ENCODE measurements around the gene RNMT.

RNMT gene

GRCh38 chr18:13758622-13759021 lies 32.1 kb downstream of the RNMT start:
- Histone ChIP-seq H3K4me1 (no peaks in the 10 kb centered on the region), H3K9me3 (peaks cover 0 to 8% (median 0%) of the 10 kb centered on the region in 3 donors), H3K36me3 (peaks cover 71 to 85% (median 83%) of the 10 kb centered on the region in 3 donors), H3K4me3 (no peak overlapping the region), H3K27me3 (no peaks in the 10 kb centered on the region), H3K27ac (no peak overlapping the region)
- DNase-seq: no peak
- intact Hi-C loops (cut with DNase I; ENCODE audit: low total_unique reads): no loop called here
- TF ChIP-seq CTCF (IDR thresholded peaks at IDR 0.05): no peak

DNA sequence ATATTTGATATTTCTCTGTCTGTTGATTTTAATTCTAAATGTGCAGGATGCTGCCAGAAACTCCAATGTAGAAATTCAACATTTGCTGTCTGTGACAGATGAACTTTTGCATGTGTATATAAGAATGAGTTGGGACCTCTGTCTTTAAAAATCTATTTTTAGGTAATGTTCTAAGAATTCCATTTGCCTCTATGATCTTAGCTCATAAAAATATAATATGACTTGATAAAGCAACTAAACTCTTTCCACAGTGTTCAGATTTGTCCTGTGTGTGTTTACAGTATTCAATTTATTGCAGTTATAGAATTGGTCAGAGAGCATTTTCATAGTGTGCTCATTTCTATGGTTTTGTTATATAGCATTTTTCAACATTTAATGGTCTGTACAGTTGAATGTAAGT lies 33.6 kb downstream of the RNMT start:
- Histone ChIP-seq H3K36me3 (peaks cover 71 to 83% (median 82%) of the 10 kb centered on the region in 3 donors), H3K27me3 (no peaks in the 10 kb centered on the region), H3K9me3 (peaks cover 0 to 20% (median 5%) of the 10 kb centered on the region in 3 donors), H3K27ac (no peak overlapping the region), H3K4me1 (no peaks in the 10 kb centered on the region), H3K4me3 (no peak overlapping the region)
- intact Hi-C loops (cut with DNase I; ENCODE audit: low total_unique reads): no loop called here
- no peak for DNase-seq
- no peak for TF ChIP-seq CTCF (IDR thresholded peaks at IDR 0.05)

DNA sequence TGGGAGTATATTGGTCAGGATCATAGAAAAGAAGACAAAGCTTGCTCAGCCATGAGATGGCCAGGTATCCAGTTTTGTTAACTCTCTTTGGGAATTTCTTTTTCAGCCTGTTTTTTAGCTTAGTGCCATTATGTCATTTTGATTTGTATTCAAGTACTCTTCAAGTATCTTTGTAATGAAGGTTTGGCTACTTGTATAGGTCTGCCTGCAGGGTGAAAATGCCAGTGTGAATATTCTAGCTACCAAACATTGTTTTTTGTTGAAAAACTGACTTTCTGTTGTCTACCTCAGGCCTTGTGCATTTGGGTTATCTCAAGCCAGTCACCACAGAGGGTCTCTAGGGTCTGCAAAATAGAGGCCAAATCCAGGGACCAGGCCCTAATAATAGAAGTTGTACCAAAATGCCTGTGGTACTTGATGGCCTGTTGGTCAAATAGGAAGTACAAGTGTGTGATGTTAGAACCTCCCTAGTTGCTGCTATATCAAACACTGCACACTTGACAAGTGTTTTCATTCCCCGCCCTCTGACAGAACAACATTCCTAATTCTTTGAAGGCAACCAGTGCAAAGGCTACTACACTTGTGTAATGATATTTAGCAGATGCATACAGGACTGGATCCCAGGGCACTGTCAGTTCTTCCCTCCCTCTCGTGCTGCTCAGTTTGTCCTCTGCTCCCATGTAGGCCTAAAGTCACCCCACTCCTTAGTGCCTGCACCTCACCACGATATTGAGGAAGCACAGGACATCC lies 36.4 kb downstream of the RNMT start:
- H3K4me1 ChIP-seq: no peaks in the 10 kb centered on the region
- intact Hi-C loops (cut with DNase I; ENCODE audit: low total_unique reads): no loop called here
- H3K36me3 ChIP-seq: peaks cover 48 to 57% (median 54%) of the 10 kb centered on the region in 3 donors
- no peak overlapping the region for H3K27ac ChIP-seq
- TF ChIP-seq CTCF (IDR thresholded peaks at IDR 0.05): no peak
- H3K9me3 ChIP-seq: peaks cover 0 to 39% (median 22%) of the 10 kb centered on the region in 3 donors
- no peak overlapping the region for H3K4me3 ChIP-seq
- H3K27me3 ChIP-seq: no peaks in the 10 kb centered on the region
- no peak for DNase-seq

- Histone ChIP-seq H3K9me3 (peaks cover 0 to 8% (median 0%) of the 10 kb centered on the region in 3 donors), H3K27me3 (no peaks in the 10 kb centered on the region), H3K27ac (no peak overlapping the region), H3K4me1 (no peaks in the 10 kb centered on the region), H3K4me3 (no peak overlapping the region), H3K36me3 (no peaks in the 10 kb centered on the region)
- DNase-seq: no peak
- no peak for TF ChIP-seq CTCF (IDR thresholded peaks at IDR 0.05)
- intact Hi-C loops (cut with DNase I; ENCODE audit: low total_unique reads): no loop called here
Measured at GRCh38 chr18:13775058-13775457, 48.6 kb downstream of the RNMT start.

DNA sequence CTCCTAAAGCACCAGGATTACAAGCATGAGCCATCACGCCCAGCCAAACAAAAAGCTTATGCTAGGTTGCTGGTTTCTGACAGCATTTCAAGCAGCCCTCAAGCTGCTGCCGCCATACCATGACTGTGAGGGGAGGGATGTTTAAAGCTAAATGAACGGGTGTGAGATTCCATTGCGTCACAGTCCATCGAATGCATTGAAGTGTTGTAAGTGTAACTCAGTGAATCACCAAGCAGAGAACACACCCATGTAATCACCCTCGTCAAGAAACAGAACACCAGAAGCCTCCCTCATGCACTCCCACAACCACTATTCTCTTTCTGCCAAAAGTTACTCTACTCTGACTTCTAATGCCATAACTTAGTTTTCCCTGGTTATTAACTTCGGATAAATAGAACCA lies 64.7 kb downstream of the RNMT start:
- no peak for TF ChIP-seq CTCF (IDR thresholded peaks at IDR 0.05)
- DNase-seq: no peak
- H3K4me1 ChIP-seq: no peaks in the 10 kb centered on the region
- no peak overlapping the region for H3K4me3 ChIP-seq
- H3K9me3 ChIP-seq: peaks cover 0 to 4% (median 0%) of the 10 kb centered on the region in 3 donors
- no peak overlapping the region for H3K27ac ChIP-seq
- intact Hi-C loops (cut with DNase I; ENCODE audit: low total_unique reads): no loop called here
- H3K27me3 ChIP-seq: no peaks in the 10 kb centered on the region
- no peaks in the 10 kb centered on the region for H3K36me3 ChIP-seq

Measured in tibial artery (tissue), 4 donors.